ENCODE measurements around the gene MCCD1. TPM values are rescaled to one million over a fixed set of nuclear protein-coding genes. Genes with fewer than 3 reads are reported as not detected.
"Not testable (repeated sequence)": the region's sequence is repeated elsewhere in the genome, so short reads cannot be mapped to it uniquely, and the experiment has no call there.

Gene MCCD1
- total RNA-seq, 2 experiments from 2014 or later: not detected

DNA sequence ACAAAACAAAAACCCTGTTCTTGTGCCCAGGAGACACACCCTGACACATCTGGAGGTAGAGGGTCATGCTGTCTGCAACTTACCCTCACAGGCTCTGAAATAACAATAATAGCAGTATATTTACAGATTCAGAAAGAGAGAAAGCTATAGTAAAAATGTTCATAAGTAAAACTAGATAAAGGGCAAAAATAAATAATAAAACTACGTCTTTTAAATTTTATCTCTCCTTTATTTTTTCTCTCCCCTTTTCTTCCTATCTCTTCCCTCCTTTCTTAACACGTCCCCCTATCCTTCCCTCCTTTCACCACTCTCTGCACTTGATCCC, 35.2 kb upstream of the MCCD1 start:
- POLR2A ChIA-PET; H3K9me3 Mint-ChIP-seq (ENCODE audit: low read depth); ATAC-seq; H3K36me3 Mint-ChIP-seq (ENCODE audit: low read depth); DNase-seq; H3K27me3 Mint-ChIP-seq: not testable (repeated sequence)
- intact Hi-C loops (cut with DNase I, micrococcal nuclease): loop anchor here (2.0 to 5.0 kb wide), 3 partner anchors 91 to 105 kb away; partner anchors contain the start of gene MICA (in 1 of the 2)
- Mint-ChIP-seq H3K27ac (peak overlapping the region; percentile 90), H3K4me3 (peak overlapping the region; percentile 79), H3K4me1 (peaks cover 37% of the 10 kb centered on the region)
- CTCF ChIA-PET: interaction anchor here (0.7 to 4.3 kb wide), 9 partner anchors 23 to 105 kb away, joined by 3 to 41 read pairs (median 5); partner anchors contain the start of gene DDX39B

DNA sequence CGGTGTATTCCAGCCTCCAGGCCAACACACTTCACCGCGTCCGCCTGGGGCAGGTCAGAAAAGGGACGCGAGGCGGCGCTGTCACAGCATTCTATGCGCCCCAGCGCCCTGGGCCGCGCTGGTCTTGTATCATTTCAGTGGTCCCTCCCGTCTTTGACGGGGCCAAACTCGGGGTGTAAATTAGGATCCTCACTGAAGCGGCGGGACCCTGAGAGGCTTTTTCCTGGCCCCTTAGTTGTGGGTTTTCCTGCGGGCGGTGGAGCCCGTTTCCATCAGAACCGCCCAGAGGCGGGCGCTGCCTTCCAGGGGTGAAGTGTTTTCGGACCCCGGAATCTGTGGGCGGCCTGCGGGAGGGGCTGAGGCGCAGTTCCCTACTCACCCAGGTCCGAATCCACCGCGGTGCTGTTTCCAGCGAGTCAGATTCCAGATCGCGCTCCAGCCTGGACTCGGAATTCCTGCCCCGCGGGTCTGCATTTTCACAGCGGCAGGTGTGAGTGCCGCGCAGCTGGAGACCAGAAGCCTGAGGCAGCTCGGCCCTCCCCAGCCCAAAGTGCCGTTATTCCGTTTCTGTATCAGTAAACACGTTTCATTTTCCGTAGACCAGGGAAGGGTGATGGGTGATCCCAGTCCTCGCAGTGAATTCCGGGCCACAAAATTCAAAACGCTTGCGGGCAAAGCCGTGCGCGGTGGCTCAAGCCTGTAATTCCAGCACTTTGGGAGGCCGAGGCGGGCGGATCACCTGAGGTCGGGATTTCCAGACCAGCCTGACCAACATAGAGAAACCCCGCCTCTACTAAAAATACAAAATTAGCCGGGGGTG, 34.7 kb upstream of the MCCD1 start:
- ChIA-PET POLR2A (interaction anchor here (0.7 to 1.0 kb wide), 3 partner anchors 32 to 47 kb away, joined by 3 to 6 read pairs (median 5); no protein-coding TSS in a partner anchor), CTCF (interaction anchor here (0.5 to 4.3 kb wide), 20 partner anchors 20 to 612 kb away, joined by 3 to 41 read pairs (median 4); partner anchors contain the start of genes ATP6V1G2, BAG6, DDX39B and NFKBIL1)
- DNase-seq (peak; percentile 91), ATAC-seq (peak; percentile 58)
- H3K4me3 Mint-ChIP-seq: peak overlapping the region; percentile 79
- H3K9me3 Mint-ChIP-seq (ENCODE audit: low read depth): no peaks in the 10 kb centered on the region
- intact Hi-C loops (cut with DNase I, micrococcal nuclease): loop anchor here (1.0 to 5.0 kb wide), 9 partner anchors 31 to 158 kb away; partner anchors contain the start of genes ATP6V1G2 (in 1 of the 2), BAG6 (in 1 of the 2), DDX39B (in 1 of the 2) and MICA (in 1 of the 2)
- H3K27me3 Mint-ChIP-seq: no peaks in the 10 kb centered on the region
- H3K27ac Mint-ChIP-seq: peak overlapping the region; percentile 90
- peaks cover 9% of the 10 kb centered on the region for H3K36me3 Mint-ChIP-seq (ENCODE audit: low read depth)
- peaks cover 43% of the 10 kb centered on the region for H3K4me1 Mint-ChIP-seq

DNA sequence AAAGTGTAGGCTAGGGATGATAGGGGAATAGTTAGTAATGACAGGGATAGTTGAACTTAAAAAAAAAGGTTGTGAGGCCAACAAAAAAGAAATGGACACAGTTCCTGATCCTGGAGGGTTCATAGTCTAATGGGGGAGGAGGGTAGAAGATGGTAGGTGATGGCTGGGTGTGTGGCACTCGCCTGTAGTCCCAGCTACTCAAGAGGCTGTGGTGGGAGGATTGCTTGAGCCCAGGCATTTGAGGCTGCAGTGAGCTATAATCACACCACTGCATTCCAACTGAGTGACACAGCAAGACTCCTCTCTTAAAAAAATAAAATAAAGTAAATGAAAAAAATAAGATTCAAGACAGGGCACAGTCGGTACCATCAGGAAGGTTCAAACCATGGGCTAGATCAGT, 33.2 kb upstream of the MCCD1 start:
- no peak for DNase-seq
- no peaks in the 10 kb centered on the region for H3K9me3 Mint-ChIP-seq (ENCODE audit: low read depth)
- intact Hi-C loops (cut with DNase I, micrococcal nuclease): loop anchor here (2.0 to 5.0 kb wide), 2 partner anchors 51 to 293 kb away; partner anchors contain the start of genes ATP6V1G2 (in 1 of the 2) and NFKBIL1 (in 1 of the 2)
- ATAC-seq: no peak
- peaks cover 9% of the 10 kb centered on the region for H3K36me3 Mint-ChIP-seq (ENCODE audit: low read depth)
- peak overlapping the region; percentile 79 for H3K4me3 Mint-ChIP-seq
- H3K27me3 Mint-ChIP-seq: no peaks in the 10 kb centered on the region
- ChIA-PET POLR2A (interaction anchor here (0.6 to 1.4 kb wide), 10 partner anchors 13 to 95 kb away, joined by 3 to 6 read pairs (median 4); partner anchors contain the start of genes ATP6V1G2 and MCCD1), CTCF (interaction anchor here (1.1 to 4.3 kb wide), 7 partner anchors 19 to 103 kb away, joined by 3 to 41 read pairs (median 7); partner anchors contain the start of gene DDX39B)
- H3K4me1 Mint-ChIP-seq: peaks cover 52% of the 10 kb centered on the region
- peak overlapping the region; percentile 90 for H3K27ac Mint-ChIP-seq

DNA sequence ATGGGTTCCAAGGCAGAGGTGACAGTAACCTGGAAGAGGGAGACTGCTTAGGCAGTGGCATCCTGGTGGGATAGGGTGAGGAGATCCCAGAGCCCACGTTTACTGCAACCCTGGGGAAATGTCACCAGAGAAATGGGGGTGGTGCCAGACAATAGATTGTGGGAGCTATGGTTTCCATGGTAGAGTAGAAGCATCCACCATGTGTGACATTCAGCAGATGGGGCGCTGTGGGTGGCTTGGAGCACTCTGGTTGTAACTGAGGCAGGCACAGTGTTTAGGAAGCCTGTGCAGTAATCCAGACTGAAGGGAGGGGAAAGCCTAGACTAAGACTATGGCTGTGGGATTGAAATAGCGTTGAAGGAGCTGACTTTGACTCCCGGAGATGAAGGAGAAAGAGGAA, 31.9 kb upstream of the MCCD1 start:
- intact Hi-C loops (cut with DNase I, micrococcal nuclease): loop anchor here (1.0 to 5.0 kb wide), 3 partner anchors 101 to 295 kb away; no protein-coding TSS in a partner anchor
- not testable (repeated sequence) for H3K27me3 Mint-ChIP-seq; H3K9me3 Mint-ChIP-seq (ENCODE audit: low read depth); ATAC-seq; H3K36me3 Mint-ChIP-seq (ENCODE audit: low read depth)
- DNase-seq: peak; percentile 30
- ChIA-PET POLR2A (interaction anchor here (0.7 to 1.7 kb wide), 2 partner anchors 78 to 94 kb away, joined by 3 to 8 read pairs; partner anchors contain the start of gene TNF), CTCF (interaction anchor here (0.6 to 1.9 kb wide), 5 partner anchors 20 to 102 kb away, joined by 3 to 6 read pairs (median 4); partner anchors contain the start of gene NCR3)
- Mint-ChIP-seq H3K27ac (peak overlapping the region; percentile 87), H3K4me3 (peak overlapping the region; percentile 79), H3K4me1 (peaks cover 60% of the 10 kb centered on the region)

DNA sequence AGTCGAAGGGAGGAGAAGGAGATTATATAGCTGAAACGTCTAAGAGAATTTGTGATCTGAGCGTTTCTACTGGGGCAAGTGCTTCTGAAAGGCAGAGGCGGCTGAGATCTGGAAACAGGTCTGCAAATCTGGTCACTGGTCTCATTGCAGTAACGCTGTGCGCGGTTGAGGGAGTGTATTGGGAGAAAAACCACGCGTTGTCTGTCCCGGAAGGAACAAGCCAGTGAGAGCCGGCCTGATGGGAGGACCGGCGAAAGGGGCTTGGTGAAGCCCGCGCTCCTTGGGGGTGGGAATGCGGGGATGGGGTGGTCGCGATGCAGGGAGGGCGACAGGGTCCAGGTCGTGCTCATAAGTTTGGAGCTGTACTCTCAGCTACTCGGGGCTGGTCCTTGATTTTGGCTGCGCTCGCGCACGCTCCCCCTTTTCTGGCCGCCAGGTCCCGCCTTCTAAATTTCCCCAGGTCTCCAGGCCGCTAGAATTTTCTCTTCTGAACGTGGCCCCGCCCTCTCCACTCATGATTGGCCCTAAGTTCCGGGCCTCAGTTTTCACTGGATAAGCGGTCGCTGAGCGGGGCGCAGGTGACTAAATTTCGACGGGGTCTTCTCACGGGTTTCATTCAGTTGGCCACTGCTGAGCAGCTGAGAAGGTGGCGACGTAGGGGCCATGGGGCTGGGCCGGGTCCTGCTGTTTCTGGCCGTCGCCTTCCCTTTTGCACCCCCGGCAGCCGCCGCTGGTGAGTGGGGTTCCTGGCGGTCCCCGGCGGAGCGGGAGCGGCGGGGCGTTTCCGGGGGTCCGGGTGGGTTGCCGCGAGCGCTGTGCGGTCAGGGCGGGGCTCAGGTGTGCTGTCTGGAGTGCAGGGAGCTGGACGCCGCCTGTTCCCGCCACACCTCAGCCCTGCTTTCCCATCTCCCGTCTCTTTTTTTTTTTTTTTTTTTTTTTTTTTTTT, 31.0 kb upstream of the MCCD1 start, which contains the start of gene MICB:
TSS of gene MICB (plus strand) at position 615 of the 946 bp plus-strand sequence. CDS start at position 664, 49 bp downstream.
- Mint-ChIP-seq H3K4me3 (peak within 1 kb of the TSS; percentile 79), H3K27ac (peak within 1 kb of the TSS; percentile 87), H3K27me3 (no peaks in the 10 kb centered on the region), H3K36me3 (ENCODE audit: low read depth) (peaks cover 9% of the 10 kb centered on the region), H3K4me1 (peaks cover 63% of the 10 kb centered on the region), H3K9me3 (ENCODE audit: low read depth) (no peaks in the 10 kb centered on the region)
- DNase-seq (peak; percentile 91), ATAC-seq (peak; percentile 75)
- intact Hi-C loops (cut with DNase I, micrococcal nuclease): loop anchor here (1.0 to 5.0 kb wide), 4 partner anchors 100 to 296 kb away; partner anchors contain the start of gene BAG6 (in 1 of the 2)
- ChIA-PET POLR2A (interaction anchor here (0.7 to 1.7 kb wide), 4 partner anchors 35 to 95 kb away, joined by 3 to 8 read pairs (median 3); partner anchors contain the start of gene DDX39B), CTCF (interaction anchor here (1.0 to 1.9 kb wide), 6 partner anchors 19 to 163 kb away, joined by 3 to 6 read pairs (median 4); partner anchors contain the start of gene C6orf47)

- intact Hi-C loops (cut with DNase I, micrococcal nuclease): loop anchor here (1.0 to 5.0 kb wide), 2 partner anchors 154 to 296 kb away; partner anchors contain the start of gene BAG6 (in 1 of the 2)
- Mint-ChIP-seq H3K9me3 (ENCODE audit: low read depth) (no peaks in the 10 kb centered on the region), H3K27ac (peak overlapping the region; percentile 78), H3K4me1 (peaks cover 66% of the 10 kb centered on the region), H3K4me3 (peak overlapping the region; percentile 79), H3K36me3 (ENCODE audit: low read depth) (peaks cover 9% of the 10 kb centered on the region), H3K27me3 (no peaks in the 10 kb centered on the region)
- ATAC-seq (no peak), DNase-seq (no peak)
- CTCF ChIA-PET: interaction anchor here (0.7 to 1.4 kb wide), 4 partner anchors 43 to 1516 kb away, joined by 3 to 5 read pairs (median 4); partner anchors contain the start of gene DDX39B
- POLR2A ChIA-PET: interaction anchor here (0.7 to 1.2 kb wide), 2 partner anchors 43 to 69 kb away, joined by 3 read pairs; partner anchors contain the start of gene DDX39B
Observed at GRCh38 chr6:31498748-31499147, 30.0 kb upstream of the MCCD1 start.

GRCh38 chr6:31499648-31500047, 29.1 kb upstream of the MCCD1 start:
- POLR2A ChIA-PET; ATAC-seq; H3K27me3 Mint-ChIP-seq; H3K36me3 Mint-ChIP-seq (ENCODE audit: low read depth); H3K27ac Mint-ChIP-seq; DNase-seq; H3K9me3 Mint-ChIP-seq (ENCODE audit: low read depth): not testable (repeated sequence)
- CTCF ChIA-PET: interaction anchor here (1.3 kb wide), 1 partner anchor 42 kb away, joined by 5 read pairs; the partner anchor contains the start of gene DDX39B
- peaks cover 69% of the 10 kb centered on the region for H3K4me1 Mint-ChIP-seq
- peak overlapping the region; percentile 79 for H3K4me3 Mint-ChIP-seq
- intact Hi-C loops (cut with DNase I, micrococcal nuclease): loop anchor here in 1 of 2 experiments (5.0 kb wide), 1 partner anchor 297 kb away; no protein-coding TSS in a partner anchor

GRCh38 chr6:31502586-31502985, 26.2 kb upstream of the MCCD1 start:
- intact Hi-C loops (cut with DNase I, micrococcal nuclease): no loop called here
- CTCF ChIA-PET: interaction anchor here (0.6 to 1.6 kb wide), 6 partner anchors 10 to 268 kb away, joined by 3 to 8 read pairs (median 4); partner anchors contain the start of gene NFKBIL1
- Mint-ChIP-seq H3K27ac (no peak overlapping the region), H3K4me3 (no peak overlapping the region), H3K27me3 (no peaks in the 10 kb centered on the region), H3K36me3 (ENCODE audit: low read depth) (peaks cover 21% of the 10 kb centered on the region), H3K4me1 (peaks cover 46% of the 10 kb centered on the region), H3K9me3 (ENCODE audit: low read depth) (no peaks in the 10 kb centered on the region)
- POLR2A ChIA-PET: no interaction called here
- ATAC-seq: no peak
- DNase-seq: no peak

- peaks cover 43% of the 10 kb centered on the region for H3K36me3 Mint-ChIP-seq (ENCODE audit: low read depth)
- H3K9me3 Mint-ChIP-seq (ENCODE audit: low read depth); H3K4me1 Mint-ChIP-seq; H3K4me3 Mint-ChIP-seq; ATAC-seq; CTCF ChIA-PET; H3K27me3 Mint-ChIP-seq; intact Hi-C loops (cut with DNase I, micrococcal nuclease); H3K27ac Mint-ChIP-seq; DNase-seq: not testable (repeated sequence)
- POLR2A ChIA-PET: interaction anchor here (0.6 kb wide), 1 partner anchor 14 kb away, joined by 5 read pairs; no protein-coding TSS in a partner anchor
Observed at GRCh38 chr6:31509036-31509435, 19.7 kb upstream of the MCCD1 start.

- no peak overlapping the region for H3K4me3 Mint-ChIP-seq
- intact Hi-C loops (cut with DNase I, micrococcal nuclease): no loop called here
- H3K9me3 Mint-ChIP-seq (ENCODE audit: low read depth): no peaks in the 10 kb centered on the region
- H3K36me3 Mint-ChIP-seq (ENCODE audit: low read depth): peaks cover 41% of the 10 kb centered on the region
- ATAC-seq (no peak), DNase-seq (no peak)
- H3K4me1 Mint-ChIP-seq: no peaks in the 10 kb centered on the region
- no peaks in the 10 kb centered on the region for H3K27me3 Mint-ChIP-seq
- CTCF ChIA-PET: interaction anchor here (0.6 kb wide), 1 partner anchor 421 kb away, joined by 3 read pairs; no protein-coding TSS in a partner anchor
- POLR2A ChIA-PET: no interaction called here
- no peak overlapping the region for H3K27ac Mint-ChIP-seq
Observed at GRCh38 chr6:31510007-31510406, 18.8 kb upstream of the MCCD1 start.

Measured in activated CD4-positive, alpha-beta T cell treated with anti-CD3 and anti-CD28 coated beads for 36 hours (primary cell).